Measurements from ENCODE around the gene EFCAB11.

Gene EFCAB11

GRCh38 chr14:89757313-89757939, 197.1 kb downstream of the EFCAB11 start:
- no peak for DNase-seq

GRCh38 chr14:89755816-89756215, 198.7 kb downstream of the EFCAB11 start:
- no peak for DNase-seq

- no peak for DNase-seq
Measured at GRCh38 chr14:89753828-89754412, 200.6 kb downstream of the EFCAB11 start.

- DNase-seq = no peak
Measured at GRCh38 chr14:89750908-89751392, 203.6 kb downstream of the EFCAB11 start.

DNA sequence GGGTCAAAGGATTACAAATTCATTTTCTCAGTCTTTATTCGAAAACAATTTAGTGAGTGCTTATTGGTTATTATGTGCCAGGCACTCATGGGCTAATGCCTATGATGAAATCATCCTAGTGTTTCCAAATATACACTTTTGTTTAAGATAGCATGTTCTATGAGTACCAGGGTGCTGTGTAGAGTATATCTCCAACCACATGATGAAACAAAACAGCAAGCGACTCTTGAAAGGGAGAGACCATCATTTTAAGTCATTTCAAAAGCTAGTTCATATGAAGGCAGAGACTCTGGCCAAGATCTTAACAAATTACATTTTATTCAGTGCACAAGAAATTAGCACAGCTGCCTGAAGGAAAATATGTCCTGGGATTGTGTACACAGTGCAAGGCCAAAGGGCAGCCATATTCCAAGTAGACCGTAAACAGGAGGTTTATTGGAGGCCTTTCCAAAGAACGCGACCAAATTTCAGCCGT, 204.2 kb downstream of the EFCAB11 start:
- no peak for DNase-seq

DNA sequence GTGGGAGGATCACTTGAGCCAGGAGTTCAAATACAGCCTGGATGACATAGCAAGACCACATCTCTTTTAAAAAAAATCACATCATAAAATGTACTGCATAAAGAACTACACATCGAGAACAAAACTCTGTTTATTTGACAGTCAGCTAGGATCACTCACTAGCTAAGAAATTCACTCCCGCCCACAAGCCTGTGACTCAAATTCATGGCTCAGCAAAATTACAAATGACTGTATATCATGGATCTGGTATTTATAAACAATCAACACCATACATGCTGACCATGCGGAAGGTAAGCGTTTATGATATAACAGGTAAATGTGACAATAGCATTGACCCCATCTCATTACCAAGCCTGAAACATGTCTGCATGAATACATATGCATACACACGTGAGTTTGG, 206.5 kb downstream of the EFCAB11 start:
- DNase-seq = no peak

GRCh38 chr14:89747126-89747525, 207.4 kb downstream of the EFCAB11 start:
- no peak for DNase-seq

DNA sequence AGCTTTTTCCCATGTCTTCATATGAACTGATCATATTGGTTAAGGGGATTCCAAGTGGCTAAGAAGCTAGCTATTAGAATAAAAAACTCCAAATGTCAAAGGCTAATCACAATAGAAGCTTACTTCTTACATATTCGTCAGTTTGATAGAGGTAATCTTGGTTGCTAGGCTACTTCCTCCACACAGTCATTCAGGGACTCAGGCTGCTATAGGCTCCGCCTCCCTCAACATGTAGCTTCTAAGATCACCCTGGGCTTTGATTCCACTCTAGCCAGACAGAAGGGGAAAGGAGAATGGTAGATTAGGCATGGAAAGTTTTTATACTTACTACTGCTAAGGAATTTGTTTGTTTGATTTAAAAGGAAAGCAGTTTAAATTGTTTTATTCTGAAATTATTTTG, 207.9 kb downstream of the EFCAB11 start:
- no peak for DNase-seq

DNA sequence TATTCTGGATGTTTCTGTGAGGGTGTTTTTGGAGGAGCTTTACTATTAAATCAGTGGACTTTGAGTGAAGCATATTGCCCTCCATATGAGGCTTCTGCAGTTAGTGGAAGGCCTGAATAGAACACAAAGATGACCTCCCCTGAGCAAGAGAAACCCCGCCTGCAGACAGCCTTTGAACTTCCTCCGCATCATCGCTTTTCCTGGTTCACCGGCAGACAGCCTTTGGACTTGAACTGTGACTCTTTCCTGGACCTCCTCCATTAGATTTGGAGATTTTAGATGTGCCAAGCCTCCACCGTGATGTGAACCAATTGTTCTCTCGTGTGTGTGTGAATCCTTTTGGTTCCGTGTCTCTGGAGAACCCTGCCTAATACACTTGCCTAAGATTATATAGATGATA, 208.4 kb downstream of the EFCAB11 start:
- DNase-seq = no peak
